Measurements from ENCODE around the gene ASS1. TPM values are rescaled to one million over a fixed set of nuclear protein-coding genes. Genes with fewer than 3 reads are reported as not detected.
A peak's percentile ranks its signal among the peaks of the same experiment; 100 is the strongest.

ASS1 gene
- polyA plus RNA-seq, 1 donor from 2014 or later: not detected

DNA sequence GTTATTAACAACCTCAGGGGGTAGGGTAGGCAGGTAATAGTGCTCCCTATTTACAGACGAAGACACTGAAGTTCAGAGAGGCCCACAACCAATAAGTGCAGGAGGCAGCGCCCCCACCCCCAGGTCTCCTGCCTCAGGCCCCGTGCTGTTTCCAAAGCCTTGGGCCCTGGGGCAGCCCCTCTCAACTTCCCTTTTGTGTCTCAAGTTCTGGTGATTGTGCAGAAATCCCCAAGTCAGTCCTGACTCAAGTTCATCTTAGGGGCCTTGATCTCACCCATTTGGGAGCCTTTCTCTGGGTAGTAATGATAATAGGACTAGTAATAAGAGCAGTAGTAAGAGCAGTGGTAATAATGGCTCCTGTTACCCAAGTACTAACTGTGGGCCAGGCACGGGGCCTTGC is 35.5 kb upstream of the ASS1 start:
- Mint-ChIP-seq H3K9me3 (peaks cover 0 to 4% (median 0%) of the 10 kb centered on the region in 3 donors), H3K36me3 (peaks cover under 1% of the 10 kb centered on the region), H3K27me3 (peaks cover 2% of the 10 kb centered on the region)

GRCh38 chr9:130410443-130410842 is 34.3 kb upstream of the ASS1 start:
- peak overlapping the region in 1 of 4 donors; percentile 32 for H3K4me3 Mint-ChIP-seq
- no peak overlapping the region for H3K27ac Mint-ChIP-seq
- H3K27me3 Mint-ChIP-seq: peaks cover 2% of the 10 kb centered on the region
- H3K9me3 Mint-ChIP-seq: peaks cover 0 to 4% (median 0%) of the 10 kb centered on the region in 3 donors
- peaks cover 2% of the 10 kb centered on the region for H3K36me3 Mint-ChIP-seq
- peaks cover 0 to 2% (median 0%) of the 10 kb centered on the region in 3 donors for H3K4me1 Mint-ChIP-seq

More for the DNA sequence above, 35.5 kb upstream of the ASS1 start:
- H3K4me1 Mint-ChIP-seq: peaks cover 0 to 2% (median 0%) of the 10 kb centered on the region in 3 donors
- H3K27ac Mint-ChIP-seq: no peak overlapping the region
- H3K4me3 Mint-ChIP-seq: no peak overlapping the region

DNA sequence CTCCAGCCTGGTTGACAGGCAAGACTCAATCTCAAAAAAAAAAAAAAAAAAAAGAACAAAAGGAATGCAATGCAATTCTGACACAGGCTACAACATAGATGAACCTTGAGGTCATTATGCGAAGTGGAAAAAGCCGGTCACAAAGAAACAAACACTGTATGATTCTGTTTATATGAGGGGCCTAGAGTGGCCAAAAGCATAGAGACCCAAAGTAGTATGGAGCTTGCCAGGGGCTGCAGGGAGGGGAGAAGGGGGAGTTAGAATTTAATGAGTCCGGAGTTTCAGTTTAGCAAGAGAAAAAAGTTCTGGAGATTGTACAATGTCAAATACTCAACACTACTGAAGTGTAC is 33.2 kb upstream of the ASS1 start:
- Mint-ChIP-seq H3K27ac (no peak overlapping the region), H3K4me1 (peaks cover 0 to 2% (median 0%) of the 10 kb centered on the region in 3 donors), H3K4me3 (no peak overlapping the region), H3K36me3 (peaks cover 2% of the 10 kb centered on the region), H3K27me3 (peaks cover 2% of the 10 kb centered on the region), H3K9me3 (peaks cover 0 to 4% (median 0%) of the 10 kb centered on the region in 3 donors)

DNA sequence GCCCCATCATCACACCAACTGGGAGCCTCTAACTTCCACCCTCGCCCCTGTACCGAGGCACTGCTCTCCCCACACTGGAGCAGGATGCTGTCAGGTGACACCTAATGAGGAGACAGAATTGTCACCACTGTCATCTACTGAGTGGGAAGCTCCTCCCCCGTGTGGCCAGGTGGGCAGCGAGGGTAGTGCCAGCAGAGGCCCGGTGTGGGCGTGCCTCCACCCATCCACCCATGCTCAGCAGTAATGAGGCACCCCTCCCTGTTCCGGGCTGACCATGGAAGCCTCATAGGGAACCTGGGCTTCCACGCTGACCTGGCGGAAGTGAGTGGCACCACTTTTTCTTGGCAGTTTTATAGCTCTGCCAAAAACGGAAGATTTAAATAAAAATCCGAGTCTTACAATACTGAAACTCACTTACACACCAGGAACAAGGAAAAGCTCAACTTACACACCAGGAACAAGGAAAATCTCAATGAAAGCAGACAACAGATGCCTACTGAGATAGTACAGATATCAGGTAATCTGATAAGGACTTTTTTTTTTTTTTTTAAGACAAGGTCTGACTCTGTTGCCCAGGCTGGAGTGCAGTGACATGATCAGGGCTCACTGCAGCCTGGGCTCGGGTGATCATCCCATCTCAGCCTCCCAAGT is 30.6 kb upstream of the ASS1 start:
- H3K4me3 Mint-ChIP-seq: no peak overlapping the region
- peaks cover 2% of the 10 kb centered on the region for H3K27me3 Mint-ChIP-seq
- H3K36me3 Mint-ChIP-seq: peaks cover 2% of the 10 kb centered on the region
- no peaks in the 10 kb centered on the region for H3K9me3 Mint-ChIP-seq
- no peak overlapping the region for H3K27ac Mint-ChIP-seq
- peaks cover 0 to 2% (median 0%) of the 10 kb centered on the region in 3 donors for H3K4me1 Mint-ChIP-seq

- peak overlapping the region in 1 of 3 donors; percentile 35 for H3K27ac Mint-ChIP-seq
- H3K4me3 Mint-ChIP-seq: no peak overlapping the region
Measured at GRCh38 chr9:130414910-130415746, 29.6 kb upstream of the ASS1 start.

DNA sequence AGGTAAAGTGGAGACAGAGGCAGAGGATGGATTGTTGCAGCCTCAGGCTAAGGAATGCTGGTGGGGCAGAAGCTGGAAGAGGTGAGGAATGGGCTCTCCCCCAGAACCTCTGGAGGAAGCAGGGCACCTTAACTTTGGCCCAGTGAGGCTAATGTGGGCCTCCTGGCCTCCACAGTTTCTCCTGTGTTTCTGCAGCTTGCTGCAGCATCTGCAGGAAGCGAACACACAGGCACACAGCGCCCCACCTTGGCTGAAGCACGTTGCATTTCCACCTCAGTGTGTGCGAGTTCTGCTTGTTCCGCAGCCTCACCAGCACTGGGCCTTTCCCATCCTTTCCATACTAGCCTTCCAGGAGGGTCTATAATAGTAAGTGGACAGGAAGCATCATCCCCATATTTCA is 27.2 kb upstream of the ASS1 start:
- H3K4me3 Mint-ChIP-seq: no peak overlapping the region
- H3K9me3 Mint-ChIP-seq: no peaks in the 10 kb centered on the region
- H3K27ac Mint-ChIP-seq: no peak overlapping the region
- peaks cover 0 to 2% (median 0%) of the 10 kb centered on the region in 3 donors for H3K4me1 Mint-ChIP-seq
- H3K27me3 Mint-ChIP-seq: peaks cover 2% of the 10 kb centered on the region
- peaks cover 2% of the 10 kb centered on the region for H3K36me3 Mint-ChIP-seq

More at GRCh38 chr9:130414910-130415746, 29.6 kb upstream of the ASS1 start:
- peaks cover 2% of the 10 kb centered on the region for H3K36me3 Mint-ChIP-seq
- H3K4me1 Mint-ChIP-seq: peaks cover 0 to 2% (median 0%) of the 10 kb centered on the region in 3 donors
- peaks cover 2% of the 10 kb centered on the region for H3K27me3 Mint-ChIP-seq
- H3K9me3 Mint-ChIP-seq: no peaks in the 10 kb centered on the region

DNA sequence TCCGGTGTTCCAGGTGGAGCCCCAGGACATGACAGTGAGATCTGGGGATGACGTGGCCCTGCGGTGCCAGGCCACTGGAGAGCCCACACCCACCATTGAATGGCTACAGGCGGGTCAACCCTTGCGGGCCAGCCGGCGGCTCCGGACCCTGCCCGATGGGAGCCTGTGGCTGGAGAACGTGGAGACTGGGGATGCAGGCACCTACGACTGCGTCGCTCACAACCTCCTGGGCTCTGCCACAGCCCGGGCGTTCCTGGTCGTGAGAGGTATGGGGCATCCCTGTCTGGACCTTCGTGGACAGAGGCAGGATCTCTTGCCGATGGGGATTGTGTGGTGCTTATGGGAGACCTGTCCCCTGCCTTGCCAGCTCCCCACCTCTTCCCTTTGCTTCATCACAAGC is 26.0 kb upstream of the ASS1 start:
- Mint-ChIP-seq H3K4me1 (peaks cover 0 to 2% (median 2%) of the 10 kb centered on the region in 3 donors), H3K36me3 (peaks cover 2% of the 10 kb centered on the region), H3K4me3 (no peak overlapping the region), H3K27me3 (no peaks in the 10 kb centered on the region), H3K9me3 (no peaks in the 10 kb centered on the region), H3K27ac (no peak overlapping the region)

- Mint-ChIP-seq H3K36me3 (no peaks in the 10 kb centered on the region), H3K27me3 (no peaks in the 10 kb centered on the region), H3K9me3 (no peaks in the 10 kb centered on the region), H3K4me1 (peaks cover 0 to 2% (median 0%) of the 10 kb centered on the region in 3 donors), H3K27ac (no peak overlapping the region), H3K4me3 (no peak overlapping the region)
Measured at GRCh38 chr9:130419521-130420035, 25.2 kb upstream of the ASS1 start.

DNA sequence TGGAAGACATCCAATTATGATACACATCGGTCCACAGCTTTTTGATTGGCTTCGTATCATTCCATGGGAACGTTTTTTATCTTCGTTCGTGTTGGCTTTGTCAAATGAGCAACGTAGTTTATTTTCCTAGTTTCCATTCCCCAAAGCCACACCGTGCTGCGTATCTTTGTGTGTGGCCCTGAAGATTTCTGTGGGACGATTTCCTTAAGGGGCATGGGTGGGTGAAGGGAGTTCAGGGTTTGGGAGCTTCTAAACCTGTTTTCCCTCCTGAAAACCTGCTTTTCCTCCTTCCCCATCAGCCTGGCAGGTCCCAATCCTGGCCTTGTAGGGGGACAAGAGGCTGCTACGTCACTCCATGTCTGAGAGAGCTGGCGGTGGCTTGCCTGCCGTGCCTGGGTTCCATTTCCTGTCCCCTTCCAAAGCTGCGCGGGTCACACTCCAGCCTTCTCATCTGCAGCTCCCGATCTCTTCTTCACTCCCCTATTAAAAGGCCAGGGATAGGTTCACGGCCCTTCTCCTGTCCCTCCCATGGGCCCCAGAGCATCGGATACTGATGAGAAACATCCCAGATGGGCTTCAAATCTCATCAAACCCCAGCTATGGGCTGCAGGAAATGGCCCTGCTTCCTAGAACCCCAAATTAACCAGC is 23.5 kb upstream of the ASS1 start:
- Mint-ChIP-seq H3K9me3 (no peaks in the 10 kb centered on the region), H3K27ac (no peak overlapping the region), H3K4me3 (no peak overlapping the region), H3K27me3 (no peaks in the 10 kb centered on the region), H3K4me1 (peaks cover 0 to 2% (median 0%) of the 10 kb centered on the region in 3 donors), H3K36me3 (no peaks in the 10 kb centered on the region)

- no peaks in the 10 kb centered on the region for H3K36me3 Mint-ChIP-seq
- peaks cover 0 to 2% (median 0%) of the 10 kb centered on the region in 3 donors for H3K4me1 Mint-ChIP-seq
- peaks cover 2% of the 10 kb centered on the region for H3K27me3 Mint-ChIP-seq
- no peaks in the 10 kb centered on the region for H3K9me3 Mint-ChIP-seq
- H3K27ac Mint-ChIP-seq: no peak overlapping the region
- no peak overlapping the region for H3K4me3 Mint-ChIP-seq
Measured at GRCh38 chr9:130421802-130422276, 22.9 kb upstream of the ASS1 start.

GRCh38 chr9:130422546-130422945 is 22.2 kb upstream of the ASS1 start:
- Mint-ChIP-seq H3K9me3 (no peaks in the 10 kb centered on the region), H3K36me3 (no peaks in the 10 kb centered on the region), H3K27me3 (peaks cover 3% of the 10 kb centered on the region), H3K27ac (no peak overlapping the region), H3K4me1 (peaks cover 0 to 2% (median 0%) of the 10 kb centered on the region in 3 donors), H3K4me3 (no peak overlapping the region)

- Mint-ChIP-seq H3K27me3 (peaks cover 3% of the 10 kb centered on the region), H3K9me3 (no peaks in the 10 kb centered on the region), H3K4me1 (peaks cover 0 to 2% (median 0%) of the 10 kb centered on the region in 3 donors), H3K27ac (no peak overlapping the region), H3K36me3 (no peaks in the 10 kb centered on the region), H3K4me3 (no peak overlapping the region)
Measured at GRCh38 chr9:130423272-130423671, 21.5 kb upstream of the ASS1 start.

GRCh38 chr9:130424595-130425454 is 19.9 kb upstream of the ASS1 start:
- Mint-ChIP-seq H3K4me3 (no peak overlapping the region), H3K27ac (no peak overlapping the region), H3K27me3 (peaks cover 6% of the 10 kb centered on the region), H3K9me3 (no peaks in the 10 kb centered on the region), H3K36me3 (no peaks in the 10 kb centered on the region), H3K4me1 (peaks cover 0 to 2% (median 0%) of the 10 kb centered on the region in 3 donors)
